A549 (cell line): Measurements from ENCODE around the gene NOL9.

Source experiments
- CBX2 ChIP-seq: fragments of 200-600 bp; sonication (generic); IDR thresholded peaks from 2 replicates; pipeline ENCODE4 v1.6.1; 2016; ENCODE audit warnings: low read depth, mild to moderate bottlenecking, borderline replicate concordance
- CEBPB ChIP-seq, 2 experiments: fragments of >200 bp in 1 of 2; sonication (Bioruptor Twin) in 1 of 2; formaldehyde crosslinking in 1 of 2; IDR thresholded peaks; 2 replicates each; pipeline ENCODE4 v1.6.1; 2012 to 2016
- TF ChIP-seq, protein P1 (sequence below): fragments of >200 bp; sonication (Bioruptor Twin); formaldehyde crosslinking; IDR thresholded peaks from 3 replicates; pipeline ENCODE4 v1.5.1; 2016

DNA sequence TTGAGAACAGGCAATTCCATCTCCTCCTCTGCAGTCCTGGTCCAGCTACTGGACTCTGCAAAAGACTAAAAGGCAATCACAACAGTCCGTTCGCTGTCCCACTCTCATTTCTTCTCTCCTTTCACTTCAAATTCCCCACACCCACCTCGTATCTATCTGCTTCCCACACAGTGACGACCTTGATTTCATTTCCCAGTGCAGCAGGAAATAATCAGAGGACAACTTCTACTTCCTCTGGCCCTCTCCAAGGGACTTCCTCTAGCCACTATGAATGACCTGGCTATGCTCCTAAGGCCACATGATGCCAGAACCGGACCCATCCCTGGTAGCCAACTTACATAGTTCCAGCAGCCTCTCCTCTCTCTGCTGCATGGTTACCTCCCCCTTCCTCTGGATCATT lies 8.0 kb downstream of the NOL9 start:
- no peak for TF ChIP-seq CBX2
- TF ChIP-seq, protein P1, sequence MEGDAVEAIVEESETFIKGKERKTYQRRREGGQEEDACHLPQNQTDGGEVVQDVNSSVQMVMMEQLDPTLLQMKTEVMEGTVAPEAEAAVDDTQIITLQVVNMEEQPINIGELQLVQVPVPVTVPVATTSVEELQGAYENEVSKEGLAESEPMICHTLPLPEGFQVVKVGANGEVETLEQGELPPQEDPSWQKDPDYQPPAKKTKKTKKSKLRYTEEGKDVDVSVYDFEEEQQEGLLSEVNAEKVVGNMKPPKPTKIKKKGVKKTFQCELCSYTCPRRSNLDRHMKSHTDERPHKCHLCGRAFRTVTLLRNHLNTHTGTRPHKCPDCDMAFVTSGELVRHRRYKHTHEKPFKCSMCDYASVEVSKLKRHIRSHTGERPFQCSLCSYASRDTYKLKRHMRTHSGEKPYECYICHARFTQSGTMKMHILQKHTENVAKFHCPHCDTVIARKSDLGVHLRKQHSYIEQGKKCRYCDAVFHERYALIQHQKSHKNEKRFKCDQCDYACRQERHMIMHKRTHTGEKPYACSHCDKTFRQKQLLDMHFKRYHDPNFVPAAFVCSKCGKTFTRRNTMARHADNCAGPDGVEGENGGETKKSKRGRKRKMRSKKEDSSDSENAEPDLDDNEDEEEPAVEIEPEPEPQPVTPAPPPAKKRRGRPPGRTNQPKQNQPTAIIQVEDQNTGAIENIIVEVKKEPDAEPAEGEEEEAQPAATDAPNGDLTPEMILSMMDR, result no peak
- TF ChIP-seq CEBPB (IDR thresholded peaks at IDR 0.05), result no peak
